CMK (cell line): ENCODE results near the gene ROCK2.

Experiments used
- DNase-seq: peaks from one replicate; pipeline ENCODE4 v3.0.0-alpha.2; 2010; ENCODE audit warnings: low read depth

The ROCK2 gene

GRCh38 chr2:11367170-11367730 is 22.8 kb upstream of the ROCK2 start:
- no peak for DNase-seq

GRCh38 chr2:11366326-11366741 is 21.9 kb upstream of the ROCK2 start:
- DNase-seq: no peak

DNA sequence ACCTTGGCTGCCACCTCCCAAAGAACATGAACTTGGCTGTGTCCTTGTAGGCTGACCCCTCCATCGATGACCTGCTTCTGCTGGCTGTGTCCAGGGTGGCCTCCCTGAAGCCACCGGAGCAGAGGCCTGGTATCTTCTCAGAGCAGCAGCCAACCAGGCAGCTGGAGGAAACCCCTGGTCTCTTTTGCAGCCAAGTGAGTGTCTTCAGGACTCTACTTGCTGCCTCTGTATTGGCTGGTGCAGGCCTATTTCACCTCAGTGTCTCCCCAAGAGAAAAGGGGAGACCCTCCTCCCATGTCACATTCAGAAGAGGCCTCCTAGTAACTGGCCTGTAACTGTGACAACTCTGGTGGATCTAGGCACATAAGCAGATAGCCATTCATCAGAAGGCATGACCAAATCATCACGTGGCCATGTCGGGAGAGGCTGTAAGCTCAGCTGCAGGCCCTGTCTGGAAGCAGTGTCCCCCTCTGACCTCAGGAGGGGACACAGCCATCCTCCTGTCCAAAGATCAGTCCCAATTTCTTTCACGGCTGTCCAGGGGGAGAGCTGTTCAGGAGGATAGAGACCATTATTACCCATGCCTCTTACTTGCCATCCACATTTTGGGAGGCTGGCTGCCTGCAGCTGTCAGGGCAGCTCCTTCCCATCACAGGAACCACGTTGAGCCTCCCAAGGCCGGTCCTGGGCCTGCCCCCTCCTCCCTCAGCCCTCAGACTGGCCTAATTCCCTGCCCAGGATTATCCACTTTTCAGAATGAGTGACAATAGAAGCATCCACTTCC is 20.9 kb upstream of the ROCK2 start:
- no peak for DNase-seq

DNA sequence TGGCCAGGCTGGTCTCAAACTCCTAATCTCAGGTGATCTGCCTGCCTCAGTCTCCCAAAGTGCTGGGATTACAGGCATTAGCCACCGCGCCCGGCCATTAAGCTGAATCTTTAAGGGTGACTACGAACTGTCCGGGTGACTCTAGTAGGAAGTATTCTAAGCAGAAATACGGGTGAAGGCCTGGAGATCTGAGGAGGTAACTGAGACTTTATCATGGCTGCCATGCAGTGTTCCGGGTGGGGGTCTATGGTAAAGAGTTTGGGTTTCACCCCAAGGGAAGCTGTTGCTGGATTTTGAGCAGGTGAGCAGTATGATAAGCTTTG is 20.1 kb upstream of the ROCK2 start:
- no peak for DNase-seq

DNA sequence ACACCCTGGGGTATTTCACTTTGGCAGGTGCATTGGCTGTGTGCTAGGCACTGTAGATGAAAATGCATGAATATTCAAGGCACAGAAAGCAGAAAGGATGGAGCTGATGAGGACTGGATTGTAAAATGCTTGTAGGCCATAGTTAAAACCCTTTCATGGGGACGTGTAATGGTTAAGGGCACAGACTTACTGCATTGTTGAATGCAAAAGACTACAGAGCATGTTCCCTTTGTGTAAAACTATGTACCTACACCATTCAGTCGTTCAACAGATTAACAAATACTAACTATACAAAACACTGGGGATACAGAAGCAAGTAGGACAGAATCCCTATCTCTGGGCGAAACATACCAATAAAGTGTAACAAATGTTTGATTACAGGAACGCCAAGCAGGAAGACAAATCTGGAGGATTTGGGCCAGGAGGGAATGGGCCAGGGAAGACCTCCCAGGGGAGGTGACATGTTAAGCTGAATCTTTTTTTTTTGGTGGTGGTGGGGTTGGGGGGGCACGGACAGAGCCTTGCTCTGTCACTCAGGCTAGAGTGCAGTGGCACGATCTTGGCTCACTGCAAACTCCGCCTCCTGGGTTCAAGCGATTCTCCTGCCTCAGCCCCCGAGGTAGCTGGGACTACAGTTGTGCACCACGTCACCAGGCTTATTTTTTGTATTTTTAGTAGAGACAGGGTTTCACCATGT is 19.6 kb upstream of the ROCK2 start:
- no peak for DNase-seq

DNA sequence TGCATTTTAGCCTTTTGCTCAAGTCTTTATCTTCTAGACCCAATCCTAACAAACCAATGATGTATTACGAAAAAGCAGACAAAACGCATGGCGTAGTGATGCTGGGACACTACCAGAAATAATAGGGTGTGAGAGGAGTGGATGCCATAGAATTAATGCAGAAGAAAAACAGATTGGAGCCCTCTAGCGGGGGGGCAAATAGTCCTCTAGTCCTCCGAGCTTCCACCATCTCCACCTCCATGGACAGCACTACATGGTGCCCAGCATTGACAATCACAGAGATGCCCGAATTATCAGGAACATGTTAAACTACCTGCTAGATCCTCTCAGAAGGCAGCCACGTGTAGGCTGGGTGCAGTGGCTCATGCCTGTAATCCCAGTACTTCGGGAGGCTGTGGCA is 15.4 kb upstream of the ROCK2 start:
- DNase-seq: no peak

DNA sequence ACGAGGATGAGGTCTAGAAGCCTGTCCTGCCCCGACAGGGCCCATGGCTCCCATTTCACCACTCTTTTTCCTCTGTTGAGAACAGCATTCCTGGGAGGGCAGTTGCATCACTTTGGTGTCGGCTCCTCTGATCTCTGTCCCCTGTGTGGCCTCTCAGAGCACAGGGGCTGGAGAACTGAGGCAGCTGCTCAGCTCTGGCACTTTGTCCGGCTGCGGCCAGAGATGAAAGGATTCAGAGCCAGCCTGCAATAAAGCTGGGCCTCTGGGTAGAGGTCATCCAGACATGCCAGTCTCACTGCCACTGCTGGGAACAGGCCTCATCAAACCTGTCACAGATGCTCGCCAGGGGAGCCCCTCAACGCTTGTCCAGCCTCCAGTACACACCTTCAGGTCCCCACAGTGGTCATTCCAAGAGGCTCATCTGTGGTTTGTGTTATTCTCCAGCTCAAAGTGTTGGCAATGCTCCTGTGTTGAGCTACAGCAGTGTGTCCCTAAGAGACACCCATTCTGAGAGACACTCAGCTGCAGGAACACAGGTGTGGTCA is 13.1 kb upstream of the ROCK2 start:
- DNase-seq: no peak

DNA sequence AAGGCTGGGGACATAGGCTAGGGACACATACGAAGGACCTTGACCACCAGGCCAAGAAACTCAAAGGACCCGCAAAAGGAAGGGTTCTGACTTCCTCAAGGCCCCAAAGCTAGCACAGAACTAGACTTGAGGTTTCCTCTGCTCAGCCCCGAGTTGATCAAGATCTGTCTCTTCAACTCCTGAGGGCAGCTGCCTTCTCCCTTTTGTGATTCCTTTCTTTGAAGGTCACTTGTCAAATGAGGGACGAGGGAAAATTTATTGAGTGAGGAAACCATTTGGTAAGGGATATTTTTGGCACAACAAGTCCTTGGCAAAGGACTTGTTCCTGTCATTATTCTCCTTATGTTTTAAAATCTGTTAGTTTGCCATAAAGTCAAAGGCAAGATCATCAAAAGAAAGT is 12.3 kb upstream of the ROCK2 start:
- DNase-seq: peak; percentile 45

GRCh38 chr2:11355194-11356053 is 11.0 kb upstream of the ROCK2 start:
- no peak for DNase-seq

- no peak for DNase-seq
Observed at GRCh38 chr2:11354363-11355154, 10.1 kb upstream of the ROCK2 start.

DNA sequence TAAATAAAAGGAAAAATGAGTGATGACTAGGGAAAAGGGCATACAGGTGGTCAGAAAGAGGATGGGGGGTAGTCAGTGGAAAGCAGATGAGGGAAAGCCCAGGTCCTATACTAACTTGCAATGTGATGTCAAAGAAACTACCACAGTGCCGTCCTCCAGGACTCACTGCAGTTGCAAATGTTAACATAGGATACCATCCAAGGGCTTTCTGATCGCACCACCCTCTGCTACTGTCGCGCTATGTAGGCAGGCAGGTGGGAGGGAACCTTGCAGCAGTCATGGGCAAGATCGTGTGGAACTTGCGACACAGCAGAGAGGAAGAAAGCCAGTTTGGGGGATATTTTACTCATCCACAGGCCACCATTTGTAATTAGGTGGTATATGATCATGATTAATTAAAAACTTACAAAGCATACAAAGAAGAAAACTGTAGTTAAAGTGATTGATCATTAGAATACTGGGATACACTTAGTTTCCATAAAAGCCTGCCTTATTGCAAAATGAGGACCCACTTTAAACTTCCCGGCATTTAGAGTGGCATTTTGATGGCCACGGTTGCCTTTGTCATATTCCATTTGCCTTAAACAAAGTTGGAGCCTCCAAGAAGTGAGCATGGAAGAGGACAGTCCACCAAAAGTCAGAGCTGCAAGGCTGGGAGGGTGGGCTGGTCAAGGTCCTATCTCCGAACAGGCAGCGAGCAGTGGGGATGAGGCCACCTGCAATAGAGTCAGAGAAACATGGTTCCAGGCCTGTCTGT is 8.5 kb upstream of the ROCK2 start:
- no peak for DNase-seq

GRCh38 chr2:11348209-11348749 is 3.8 kb upstream of the ROCK2 start:
- no peak for DNase-seq

DNA sequence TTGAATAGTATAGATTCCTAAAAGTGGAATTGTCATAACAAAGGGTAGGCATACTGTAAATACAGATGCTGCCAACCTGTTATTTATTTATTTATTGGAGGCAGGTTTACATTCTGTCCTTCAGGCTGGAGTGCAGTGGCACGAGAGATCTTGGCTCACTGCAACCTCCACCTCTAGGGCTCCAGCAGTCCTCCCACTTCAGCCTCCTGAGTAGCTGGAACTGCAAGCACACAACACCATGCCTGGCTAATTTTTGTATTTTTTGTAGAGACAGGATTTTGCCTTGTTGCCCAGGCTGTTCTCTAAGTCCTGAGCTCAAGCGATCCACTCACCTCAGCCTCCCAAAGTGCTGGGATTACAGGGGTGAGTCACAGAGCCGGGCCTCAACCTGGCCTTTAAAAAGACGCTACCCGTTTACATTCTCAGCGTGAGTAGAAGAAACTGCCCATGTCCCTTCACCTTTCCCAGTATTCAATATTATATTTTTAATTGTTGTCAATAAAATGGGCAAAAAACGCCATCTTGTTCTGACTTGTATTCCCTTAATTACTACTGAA is 3.0 kb upstream of the ROCK2 start:
- no peak for DNase-seq

- no peak for DNase-seq
Observed at GRCh38 chr2:11346023-11346482, 1.6 kb upstream of the ROCK2 start.

DNA sequence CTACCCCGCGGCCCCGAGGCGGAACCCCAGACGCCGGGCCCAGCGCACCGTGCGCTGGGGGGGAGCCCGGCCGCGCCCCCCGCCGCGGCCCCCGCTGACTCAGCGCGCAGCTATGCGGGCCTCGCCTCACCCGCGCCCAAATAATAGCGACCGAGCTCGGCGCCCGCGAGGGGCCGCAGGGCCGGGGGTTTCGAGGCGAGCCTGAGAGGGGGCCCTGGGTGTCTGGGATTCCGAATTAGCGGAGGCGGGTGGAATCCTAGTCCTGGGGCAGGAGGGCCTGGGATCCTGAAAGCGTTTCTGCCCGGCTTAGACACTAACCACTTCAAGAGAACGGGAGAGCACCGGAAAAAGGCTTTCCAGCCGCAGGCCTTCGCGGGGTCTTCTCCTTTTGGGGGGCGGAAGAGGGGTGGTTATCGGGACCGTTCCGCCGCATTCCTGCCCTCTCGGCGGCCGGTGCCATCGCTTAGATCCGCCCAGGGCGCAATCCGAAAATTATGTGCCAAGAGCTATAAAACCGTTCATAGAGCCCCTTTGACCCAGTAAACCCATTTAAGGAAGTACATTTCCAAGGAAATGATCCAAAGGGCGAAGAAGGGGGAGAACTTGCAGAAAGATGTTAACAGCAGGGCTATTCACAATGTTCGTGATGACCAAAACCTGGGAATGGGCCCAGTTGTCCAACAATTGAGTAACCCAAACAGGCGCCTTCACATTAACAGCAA is 681 bp upstream of the ROCK2 start:
- peak; percentile 45 for DNase-seq

DNA sequence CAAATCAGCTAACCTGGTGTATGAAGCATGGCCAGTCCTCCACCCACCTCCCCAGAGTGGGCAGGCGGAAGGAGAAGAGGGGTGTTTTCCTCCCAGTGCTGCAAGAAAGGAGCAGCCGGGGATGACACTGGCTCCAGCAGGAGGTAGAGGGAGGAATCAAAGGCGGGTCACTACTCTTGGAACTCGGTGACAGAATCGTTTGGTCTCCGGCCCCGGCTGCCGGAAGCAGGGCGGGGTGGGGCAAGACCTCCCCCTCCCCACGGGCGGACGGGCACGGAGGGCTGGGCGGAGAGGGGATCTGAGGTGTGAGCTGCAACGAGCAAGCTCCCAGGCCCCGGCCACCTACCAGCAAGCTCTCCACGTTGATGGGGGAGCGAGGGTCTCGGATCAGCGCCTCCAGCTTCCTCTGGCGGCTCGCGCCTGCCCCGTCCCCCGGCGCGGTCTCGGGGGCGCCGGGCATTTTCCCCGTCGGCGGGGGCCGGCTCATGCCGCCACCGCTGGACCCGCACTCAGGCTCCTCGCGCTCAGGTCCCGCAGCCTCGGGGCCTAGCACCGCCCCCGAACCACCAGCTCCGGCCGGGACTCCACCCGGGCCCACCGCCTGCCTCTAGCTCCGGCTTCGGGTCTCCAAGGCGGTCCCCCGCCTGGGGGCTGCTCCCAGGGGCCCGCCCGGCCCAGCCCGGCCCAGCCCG is 640 bp downstream of the ROCK2 start:
- DNase-seq: peak; percentile 63

DNA sequence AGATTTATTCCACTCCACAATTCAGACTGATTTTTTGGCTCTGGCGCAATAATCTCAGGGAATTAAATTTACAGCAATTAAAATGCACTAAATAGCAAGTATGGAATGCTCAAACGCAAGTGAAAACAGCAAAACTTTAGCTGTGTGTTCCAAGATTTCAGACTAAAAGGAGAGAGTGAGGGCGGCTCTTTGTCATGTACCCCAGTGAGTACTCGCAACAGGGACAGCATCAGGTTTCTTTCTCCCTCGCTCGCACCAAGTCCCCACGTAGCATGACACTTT is 1.1 kb downstream of the ROCK2 start:
- DNase-seq: no peak

GRCh38 chr2:11342551-11343367 is 1.7 kb downstream of the ROCK2 start:
- DNase-seq: no peak
